Tibial artery (tissue), 4 donors: ENCODE measurements around the gene PRKAG1.
"Not testable (repeated sequence)": the region's sequence is repeated elsewhere in the genome, so short reads cannot be mapped to it uniquely, and the experiment has no call there.

Experiments
- DNase-seq, 2 donors: peaks; one replicate each; pipeline ENCODE4 v3.0.0-alpha.2; 2019
- H3K27ac ChIP-seq, 2 donors: fragments of 200-600 bp; sonication (generic) in 1 of 2; 1 replicate in 1 of 2; 2 replicates in 1 of 2; pipeline ENCODE4 v1.5.1; 2018 to 2019; ENCODE audit warnings: mild to moderate bottlenecking in 1 of 2
- H3K27me3 ChIP-seq, 2 donors: fragments of 200-600 bp; sonication (generic) in 1 of 2; one replicate each; pipeline versions ENCODE4 v1.5.1 to v1.6.0; 2016 to 2019
- H3K36me3 ChIP-seq, 3 donors: fragments of 200-600 bp; sonication (generic) in 2 of 3; one replicate each; pipeline ENCODE4 v1.5.1; 2016 to 2019; ENCODE audit warnings: mild to moderate bottlenecking in 2 of 3
- H3K4me1 ChIP-seq, 4 donors: fragments of 200-600 bp; sonication (generic) in 2 of 4; 1 replicate in 3 of 4; 2 replicates in 1 of 4; pipeline ENCODE4 v1.5.1; 2016 to 2019
- H3K4me3 ChIP-seq, 2 donors: fragments of 200-600 bp; sonication (generic) in 1 of 2; 1 replicate in 1 of 2; 2 replicates in 1 of 2; pipeline ENCODE4 v1.5.1; 2018 to 2019; ENCODE audit warnings: mild to moderate bottlenecking in 2 of 2
- H3K9me3 ChIP-seq, 3 donors: fragments of 200-600 bp; sonication (generic) in 1 of 3; one replicate each; pipeline ENCODE4 v1.5.1; 2016 to 2019
- intact Hi-C: fragments of 100-400 bp; cut with DNase I; formaldehyde crosslinking; loops from one replicate; pipeline ENCODE4 v1.15.0; 2023; ENCODE audit warnings: low total_unique reads
- TF ChIP-seq, protein P1 (sequence below), 2 experiments: fragments of 200-600 bp in 1 of 2; fragments of 450-650 bp in 1 of 2; IDR thresholded peaks; one replicate each; pipeline ENCODE4 v1.5.1; 2017 to 2019; ENCODE audit warnings: antibody characterized with exemption in 2 of 2, mild to moderate bottlenecking in 1 of 2, moderate library complexity in 1 of 2

The PRKAG1 gene

DNA sequence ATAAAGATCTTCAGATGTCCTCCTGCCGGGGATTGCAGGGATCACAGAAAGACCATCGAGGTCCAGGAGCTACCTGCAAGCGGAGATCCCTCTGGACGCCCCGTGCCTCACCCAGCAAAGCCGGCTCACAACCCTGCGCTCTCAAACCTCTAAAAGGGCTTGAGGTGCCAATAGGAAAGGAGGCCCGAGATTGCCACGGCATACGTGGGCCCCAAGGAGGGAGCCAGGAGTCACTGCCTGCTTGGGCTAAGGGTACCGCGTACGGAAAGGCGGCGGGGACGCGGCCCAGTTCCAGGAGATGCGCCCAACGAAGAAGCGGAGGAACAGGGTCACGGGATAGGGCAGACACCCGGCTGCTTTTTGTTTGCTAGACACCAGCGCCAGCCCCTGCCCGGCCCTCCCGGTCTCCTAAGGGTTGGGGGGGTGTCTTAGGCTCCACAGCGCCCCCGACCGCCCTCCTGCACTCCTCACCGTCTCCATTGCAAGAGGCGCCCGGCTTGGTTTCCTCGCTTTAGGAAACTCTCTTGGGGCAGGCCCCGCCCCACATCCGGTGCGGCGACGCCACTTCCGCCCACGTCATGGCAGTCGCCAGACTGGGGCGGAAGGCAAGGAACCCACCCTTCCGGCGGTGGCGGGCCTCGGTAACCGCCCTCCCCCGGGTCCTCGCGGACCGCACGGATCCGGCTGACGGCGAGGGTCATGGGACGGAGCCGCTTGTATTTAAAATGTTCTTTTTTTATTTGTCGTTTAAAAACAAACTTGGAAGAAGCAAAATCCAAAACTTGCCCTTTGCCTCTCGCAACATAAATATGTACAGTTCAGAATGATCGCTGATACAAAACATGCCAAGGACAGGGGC, at the start of gene PRKAG1:
PRKAG1 (minus strand) TSS at position 516 of the 859 bp plus-strand sequence; CDS start at position 480, 36 bp downstream.
- Histone ChIP-seq H3K36me3 (peaks cover 20 to 32% (median 27%) of the 10 kb centered on the region in 3 donors), H3K4me3 (peak within 1 kb of the TSS; percentile 70 to 88), H3K9me3 (no peaks in the 10 kb centered on the region), H3K4me1 (peaks cover 0 to 23% (median 14%) of the 10 kb centered on the region in 4 donors), H3K27me3 (no peaks in the 10 kb centered on the region), H3K27ac (peak within 1 kb of the TSS; percentile 90 to 94)
- intact Hi-C loops = no loop called here
- peak; percentile 95 to 98 for DNase-seq
- TF ChIP-seq, protein P1, sequence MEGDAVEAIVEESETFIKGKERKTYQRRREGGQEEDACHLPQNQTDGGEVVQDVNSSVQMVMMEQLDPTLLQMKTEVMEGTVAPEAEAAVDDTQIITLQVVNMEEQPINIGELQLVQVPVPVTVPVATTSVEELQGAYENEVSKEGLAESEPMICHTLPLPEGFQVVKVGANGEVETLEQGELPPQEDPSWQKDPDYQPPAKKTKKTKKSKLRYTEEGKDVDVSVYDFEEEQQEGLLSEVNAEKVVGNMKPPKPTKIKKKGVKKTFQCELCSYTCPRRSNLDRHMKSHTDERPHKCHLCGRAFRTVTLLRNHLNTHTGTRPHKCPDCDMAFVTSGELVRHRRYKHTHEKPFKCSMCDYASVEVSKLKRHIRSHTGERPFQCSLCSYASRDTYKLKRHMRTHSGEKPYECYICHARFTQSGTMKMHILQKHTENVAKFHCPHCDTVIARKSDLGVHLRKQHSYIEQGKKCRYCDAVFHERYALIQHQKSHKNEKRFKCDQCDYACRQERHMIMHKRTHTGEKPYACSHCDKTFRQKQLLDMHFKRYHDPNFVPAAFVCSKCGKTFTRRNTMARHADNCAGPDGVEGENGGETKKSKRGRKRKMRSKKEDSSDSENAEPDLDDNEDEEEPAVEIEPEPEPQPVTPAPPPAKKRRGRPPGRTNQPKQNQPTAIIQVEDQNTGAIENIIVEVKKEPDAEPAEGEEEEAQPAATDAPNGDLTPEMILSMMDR (IDR thresholded peaks at IDR 0.05) = peak; percentile 19 to 40

DNA sequence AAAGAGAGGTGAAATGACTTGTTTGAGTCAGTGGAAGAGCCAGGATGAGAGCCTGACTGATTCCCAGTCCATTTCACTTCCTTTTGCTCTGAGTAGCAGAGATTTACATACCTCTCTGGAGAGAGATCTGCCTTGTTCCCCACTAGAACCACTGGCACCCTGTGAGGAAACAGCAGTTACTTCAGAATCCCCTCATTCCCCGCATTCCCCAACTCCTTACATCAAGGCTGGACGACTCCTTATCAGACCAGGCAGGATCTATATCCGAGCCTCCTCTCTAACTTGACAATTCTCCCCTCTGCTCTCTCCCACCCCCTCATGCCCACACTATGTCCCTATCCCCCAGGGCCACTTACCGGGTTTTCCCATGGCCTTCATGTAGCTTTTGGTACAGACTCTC, 47.5 kb upstream of the PRKAG1 start:
- Histone ChIP-seq H3K27ac (no peak overlapping the region), H3K4me1 (peaks cover 0 to 26% (median 15%) of the 10 kb centered on the region in 4 donors), H3K27me3 (no peaks in the 10 kb centered on the region), H3K4me3 (no peak overlapping the region), H3K9me3 (no peaks in the 10 kb centered on the region), H3K36me3 (no peaks in the 10 kb centered on the region)
- TF ChIP-seq, protein P1 (IDR thresholded peaks at IDR 0.05) = no peak
- intact Hi-C loops = loop anchor here (10.0 kb wide), 1 partner anchor 49 kb away; the partner anchor contains the start of gene LMBR1L
- no peak for DNase-seq

DNA sequence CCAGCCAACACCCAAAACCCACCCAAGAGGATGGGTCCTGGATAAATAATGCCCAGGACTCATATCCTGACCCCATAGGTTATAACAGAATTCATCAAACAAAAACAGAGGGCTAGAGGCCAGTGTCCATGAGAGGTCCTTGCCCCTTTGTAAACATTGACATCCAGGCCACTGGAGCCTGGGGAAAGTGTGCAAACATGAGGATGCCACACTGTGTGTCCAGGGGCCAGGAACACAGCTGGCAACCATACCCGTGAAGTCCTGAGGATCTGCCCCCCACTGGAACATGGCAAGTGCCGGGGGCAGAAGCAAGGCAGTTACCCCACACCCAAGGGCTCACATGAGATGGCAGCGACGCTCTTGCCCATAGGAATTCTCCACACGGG, 46.2 kb upstream of the PRKAG1 start:
- H3K36me3 ChIP-seq = peaks cover 0 to 4% (median 0%) of the 10 kb centered on the region in 3 donors
- H3K4me1 ChIP-seq = peaks cover 0 to 18% (median 9%) of the 10 kb centered on the region in 4 donors
- H3K27ac ChIP-seq = no peak overlapping the region
- no peaks in the 10 kb centered on the region for H3K27me3 ChIP-seq
- H3K9me3 ChIP-seq = no peaks in the 10 kb centered on the region
- no peak for DNase-seq
- intact Hi-C loops = loop anchor here (10.0 kb wide), 1 partner anchor 50 kb away; the partner anchor contains the start of gene LMBR1L
- TF ChIP-seq, protein P1 (IDR thresholded peaks at IDR 0.05) = no peak
- no peak overlapping the region for H3K4me3 ChIP-seq

DNA sequence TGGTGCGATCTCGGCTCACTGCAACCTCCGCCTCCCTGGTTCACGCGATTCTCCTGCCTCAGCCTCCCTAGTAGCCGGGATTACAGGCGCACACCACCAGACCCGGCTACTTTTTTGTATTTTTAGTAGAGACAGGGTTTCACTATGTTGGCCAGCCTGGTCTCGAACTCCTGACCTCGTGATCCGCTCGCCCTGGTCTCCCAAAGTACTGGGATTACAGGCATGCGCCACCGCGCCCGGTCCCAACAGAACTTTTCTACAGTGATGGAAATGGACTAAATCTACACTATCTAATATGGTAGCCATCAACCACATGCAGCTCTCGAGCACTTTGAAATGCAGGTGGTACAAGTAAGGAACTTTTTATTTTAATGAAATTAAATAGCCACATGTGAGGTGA, 43.3 kb upstream of the PRKAG1 start:
- DNase-seq, H3K27me3 ChIP-seq, H3K27ac ChIP-seq, H3K9me3 ChIP-seq, H3K36me3 ChIP-seq, H3K4me3 ChIP-seq: not testable (repeated sequence)
- peaks cover 0 to 33% (median 24%) of the 10 kb centered on the region in 4 donors for H3K4me1 ChIP-seq
- intact Hi-C loops = loop anchor here (10.0 kb wide), 1 partner anchor 53 kb away; the partner anchor contains the start of gene LMBR1L

DNA sequence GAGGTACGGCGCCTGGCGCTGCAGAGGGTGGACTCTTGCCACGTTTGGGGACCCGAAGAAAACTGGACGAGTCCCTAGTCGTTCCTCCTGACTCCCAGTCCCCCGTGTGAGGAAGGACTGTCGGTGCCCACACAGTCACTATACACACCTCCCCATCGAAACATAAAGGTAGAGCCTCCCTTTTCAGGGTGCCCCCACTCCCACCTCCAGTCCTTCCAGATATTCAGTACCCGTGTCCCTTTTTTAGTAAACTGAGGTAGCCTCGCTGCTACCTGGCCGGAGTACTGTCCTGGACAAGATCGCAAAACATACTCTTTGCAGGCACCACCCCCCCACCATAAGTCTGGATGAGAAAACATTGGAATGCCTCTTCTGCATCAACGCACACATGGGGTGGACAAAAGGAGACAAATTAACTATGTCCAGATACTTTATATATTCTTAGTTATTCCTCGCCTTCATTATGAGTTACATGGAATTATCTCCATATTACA, 42.6 kb upstream of the PRKAG1 start:
- Histone ChIP-seq H3K36me3 (peaks cover 0 to 4% (median 0%) of the 10 kb centered on the region in 3 donors), H3K4me1 (peaks cover 0 to 40% (median 31%) of the 10 kb centered on the region in 4 donors), H3K9me3 (no peaks in the 10 kb centered on the region), H3K4me3 (peak overlapping the region; percentile 98 to 99), H3K27ac (peak overlapping the region; percentile 93 to 97), H3K27me3 (no peaks in the 10 kb centered on the region)
- no peak for DNase-seq
- intact Hi-C loops = loop anchor here (10.0 kb wide), 1 partner anchor 54 kb away; the partner anchor contains the start of gene LMBR1L
- TF ChIP-seq, protein P1 (IDR thresholded peaks at IDR 0.05) = no peak
